ENCODE data around the gene DYRK2. TPM values are rescaled to one million over a fixed set of nuclear protein-coding genes. Genes with fewer than 3 reads are reported as not detected.
"Not testable (repeated sequence)": the region's sequence is repeated elsewhere in the genome, so short reads cannot be mapped to it uniquely, and the experiment has no call there.

Gene DYRK2
- total RNA-seq, 1 experiment from 2014 or later = 20.6 TPM

- Histone ChIP-seq H3K4me3 (ENCODE audit: low read length) (no peak overlapping the region), H3K27ac (ENCODE audit: low read length) (no peak overlapping the region), H3K4me1 (ENCODE audit: insufficient read depth, low read length) (no peaks in the 10 kb centered on the region), H2AFZ (ENCODE audit: low read length) (no peak overlapping the region), H4K20me1 (ENCODE audit: low read length) (no peaks in the 10 kb centered on the region), H3K9ac (ENCODE audit: low read length) (no peak overlapping the region), H3F3A (ENCODE audit: low read length, unreplicated experiment) (no peaks in the 10 kb centered on the region), H3K9me2 (replicated peaks; ENCODE audit: low read length) (no peaks in the 10 kb centered on the region), H3K36me3 (ENCODE audit: low read depth, low read length) (no peaks in the 10 kb centered on the region; the same call in 1 of the 2 replicates), H3K27me3 (ENCODE audit: low read length) (no peaks in the 10 kb centered on the region), H3K79me2 (ENCODE audit: low read length) (no peaks in the 10 kb centered on the region; the same call in 1 of the 2 replicates), H3K9me3 (ENCODE audit: low read length) (no peaks in the 10 kb centered on the region), H3K4me2 (ENCODE audit: low read length) (no peak overlapping the region)
- intact Hi-C loops (cut with micrococcal nuclease) = no loop called here
- TF ChIP-seq EZH2 (IDR thresholded peaks at IDR 0.05; ENCODE audit: low read length, unreplicated experiment) = no peak
- TF ChIP-seq EZH2phosphoT487 (IDR thresholded peaks at IDR 0.05; ENCODE audit: borderline replicate concordance, low read length) = no peak
- TF ChIP-seq CTCF (conservative IDR thresholded peaks at IDR 0.05; ENCODE audit: low read depth, low read length) = no peak
- no peak for ATAC-seq
- no TSS peak for BruUV-seq (replicated peaks)
- DNase-seq = no peak
- ChIA-PET POLR2A (ENCODE audit: unreplicated experiment) (no interaction called here), CTCF (no interaction called here)
These were observed 21.5 kb downstream of the DYRK2 start for GRCh38 chr12:67669934-67670631.

GRCh38 chr12:67671419-67671818, 22.9 kb downstream of the DYRK2 start:
- intact Hi-C loops (cut with micrococcal nuclease) = no loop called here
- CTCF ChIA-PET = no interaction called here
- no peak overlapping the region for H3K27ac ChIP-seq (ENCODE audit: low read length)
- no TSS peak for BruUV-seq (replicated peaks)
- H3K9ac ChIP-seq (ENCODE audit: low read length) = no peak overlapping the region
- H2AFZ ChIP-seq (ENCODE audit: low read length) = no peak overlapping the region
- ATAC-seq (no peak), DNase-seq (no peak)
- H3K4me1 ChIP-seq (ENCODE audit: insufficient read depth, low read length) = peaks cover 6% of the 10 kb centered on the region
- H3K79me2 ChIP-seq (ENCODE audit: low read length) = no peaks in the 10 kb centered on the region
- POLR2A ChIA-PET (ENCODE audit: unreplicated experiment) = no interaction called here
- H3F3A ChIP-seq (ENCODE audit: low read length, unreplicated experiment) = peaks cover 6% of the 10 kb centered on the region
- H3K4me2 ChIP-seq (ENCODE audit: low read length) = no peak overlapping the region
- H3K27me3 ChIP-seq (ENCODE audit: low read length) = no peaks in the 10 kb centered on the region
- no peaks in the 10 kb centered on the region; the same call in 1 of the 2 replicates for H3K36me3 ChIP-seq (ENCODE audit: low read depth, low read length)
- no peak overlapping the region for H3K4me3 ChIP-seq (ENCODE audit: low read length)
- H4K20me1 ChIP-seq (ENCODE audit: low read length) = no peaks in the 10 kb centered on the region
- H3K9me3 ChIP-seq (ENCODE audit: low read length) = no peaks in the 10 kb centered on the region
- H3K9me2 ChIP-seq (replicated peaks; ENCODE audit: low read length) = no peaks in the 10 kb centered on the region
- TF ChIP-seq CTCF (conservative IDR thresholded peaks at IDR 0.05; ENCODE audit: low read depth, low read length) = no peak
- TF ChIP-seq EZH2phosphoT487 (IDR thresholded peaks at IDR 0.05; ENCODE audit: borderline replicate concordance, low read length) = no peak
- TF ChIP-seq EZH2 (IDR thresholded peaks at IDR 0.05; ENCODE audit: low read length, unreplicated experiment) = no peak

DNA sequence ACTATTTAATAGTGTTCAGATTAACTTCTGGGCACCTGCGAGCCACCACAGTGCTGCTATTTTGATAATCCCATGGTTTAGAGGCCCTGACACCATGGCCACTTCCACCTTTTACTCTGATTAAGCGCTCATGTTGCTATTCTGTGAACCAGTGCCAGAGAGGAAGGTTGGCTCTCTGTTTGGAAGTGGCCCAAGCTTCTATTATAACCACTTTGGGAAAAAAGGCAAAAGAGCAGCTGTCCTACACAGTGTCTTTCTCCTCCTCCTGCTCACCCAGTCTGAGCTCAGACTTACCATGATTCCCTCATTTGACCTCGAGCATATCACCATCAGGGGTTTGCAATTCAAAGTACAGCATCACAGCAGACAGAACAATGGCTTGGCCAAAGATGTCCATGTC, 23.3 kb downstream of the DYRK2 start:
- BruUV-seq (replicated peaks) = no TSS peak
- ATAC-seq (no peak), DNase-seq (no peak)
- ChIA-PET CTCF (no interaction called here), POLR2A (ENCODE audit: unreplicated experiment) (no interaction called here)
- no peaks in the 10 kb centered on the region; the same call in 1 of the 2 replicates for H3K36me3 ChIP-seq (ENCODE audit: low read depth, low read length)
- peaks cover 8% of the 10 kb centered on the region for H3K4me1 ChIP-seq (ENCODE audit: insufficient read depth, low read length)
- no peak overlapping the region for H2AFZ ChIP-seq (ENCODE audit: low read length)
- H3K9me3 ChIP-seq (ENCODE audit: low read length) = no peaks in the 10 kb centered on the region
- no peaks in the 10 kb centered on the region for H3K79me2 ChIP-seq (ENCODE audit: low read length)
- H3F3A ChIP-seq (ENCODE audit: low read length, unreplicated experiment) = peaks cover 6% of the 10 kb centered on the region
- no peak overlapping the region for H3K4me3 ChIP-seq (ENCODE audit: low read length)
- no peak overlapping the region for H3K9ac ChIP-seq (ENCODE audit: low read length)
- H4K20me1 ChIP-seq (ENCODE audit: low read length) = no peaks in the 10 kb centered on the region
- H3K27me3 ChIP-seq (ENCODE audit: low read length) = no peaks in the 10 kb centered on the region
- no peak overlapping the region for H3K4me2 ChIP-seq (ENCODE audit: low read length)
- intact Hi-C loops (cut with micrococcal nuclease) = no loop called here
- H3K27ac ChIP-seq (ENCODE audit: low read length) = no peak overlapping the region
- no peak for TF ChIP-seq CTCF (conservative IDR thresholded peaks at IDR 0.05; ENCODE audit: low read depth, low read length)
- TF ChIP-seq EZH2phosphoT487 (IDR thresholded peaks at IDR 0.05; ENCODE audit: borderline replicate concordance, low read length) = no peak
- TF ChIP-seq EZH2 (IDR thresholded peaks at IDR 0.05; ENCODE audit: low read length, unreplicated experiment) = no peak
- no peaks in the 10 kb centered on the region for H3K9me2 ChIP-seq (replicated peaks; ENCODE audit: low read length)

DNA sequence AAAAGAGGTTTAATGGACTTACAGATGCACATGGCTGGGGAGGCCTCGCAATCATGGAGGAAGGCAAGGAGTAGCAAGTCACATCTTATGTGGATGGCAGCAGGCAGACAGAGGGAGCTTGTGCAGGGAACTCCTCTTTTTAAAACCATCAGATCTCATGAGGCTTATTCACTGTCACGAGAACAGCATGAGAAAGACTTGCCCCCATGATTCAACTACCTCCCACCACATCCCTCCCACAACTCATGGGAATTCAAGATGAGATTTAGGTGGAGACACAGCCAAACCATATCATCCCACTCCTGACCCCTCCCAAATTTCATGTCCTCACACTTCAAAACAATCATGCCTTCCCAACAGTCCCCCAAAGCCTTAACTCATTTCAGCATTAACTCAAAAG, 24.0 kb downstream of the DYRK2 start:
- H3K79me2 ChIP-seq (ENCODE audit: low read length); BruUV-seq (replicated peaks); H3F3A ChIP-seq (ENCODE audit: low read length, unreplicated experiment); H3K4me3 ChIP-seq (ENCODE audit: low read length); ATAC-seq; POLR2A ChIA-PET (ENCODE audit: unreplicated experiment); H3K9me2 ChIP-seq (replicated peaks; ENCODE audit: low read length); intact Hi-C loops (cut with micrococcal nuclease); H3K4me1 ChIP-seq (ENCODE audit: insufficient read depth, low read length); H3K36me3 ChIP-seq (ENCODE audit: low read depth, low read length); H3K27ac ChIP-seq (ENCODE audit: low read length); DNase-seq; CTCF ChIA-PET; H2AFZ ChIP-seq (ENCODE audit: low read length); H3K9me3 ChIP-seq (ENCODE audit: low read length); H3K27me3 ChIP-seq (ENCODE audit: low read length); H3K9ac ChIP-seq (ENCODE audit: low read length); H3K4me2 ChIP-seq (ENCODE audit: low read length); H4K20me1 ChIP-seq (ENCODE audit: low read length): not testable (repeated sequence)
